ENCODE measurements around the gene HERC2.
"Not testable (repeated sequence)": the region's sequence is repeated elsewhere in the genome, so short reads cannot be mapped to it uniquely, and the experiment has no call there.

Gene HERC2

DNA sequence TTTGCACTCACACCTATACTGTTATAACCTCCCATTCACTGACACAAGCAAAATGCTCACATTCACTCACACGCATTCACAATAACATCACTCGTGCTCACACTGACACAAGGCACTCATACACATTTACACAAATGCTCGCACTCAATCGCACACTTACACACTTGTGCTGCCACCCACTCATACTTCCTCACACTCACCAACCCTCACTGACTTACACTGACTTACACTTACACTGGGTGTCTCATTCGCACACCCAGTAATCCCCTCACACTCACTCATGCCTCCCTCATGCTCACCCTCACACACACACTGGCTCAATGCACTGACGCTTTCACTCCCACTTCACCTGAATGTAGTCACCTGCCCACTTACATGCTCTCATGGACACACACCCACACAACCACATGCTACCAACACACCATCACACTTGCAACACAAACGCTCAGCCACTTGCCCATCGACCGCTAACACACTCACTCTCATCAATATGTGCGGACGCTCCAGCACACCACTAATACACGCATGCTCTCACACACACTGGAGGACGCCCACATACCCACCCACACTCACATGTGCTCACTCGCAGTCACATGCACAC is 104.9 kb downstream of the HERC2 start:
- DNase-seq: not testable (repeated sequence)

DNA sequence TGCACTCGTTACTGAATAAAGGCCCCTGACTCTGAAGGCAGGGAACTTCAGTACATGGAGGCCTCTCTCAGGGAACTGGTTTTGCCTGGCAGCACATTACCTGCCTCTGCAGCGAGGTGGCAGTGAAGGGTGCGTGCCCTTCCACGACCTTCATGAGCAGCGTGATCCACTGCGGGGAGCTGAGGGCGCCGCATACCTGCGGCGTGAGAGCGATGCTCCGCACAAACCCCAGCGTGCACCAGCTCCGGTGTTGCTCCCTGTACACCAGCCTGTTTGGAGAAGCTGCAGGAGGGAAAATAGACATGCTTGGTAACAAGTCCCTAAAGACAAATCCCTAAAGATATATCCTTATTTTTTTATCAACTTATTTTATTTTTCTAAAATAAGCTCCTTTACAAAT is 106.5 kb downstream of the HERC2 start:
- not testable (repeated sequence) for DNase-seq

DNA sequence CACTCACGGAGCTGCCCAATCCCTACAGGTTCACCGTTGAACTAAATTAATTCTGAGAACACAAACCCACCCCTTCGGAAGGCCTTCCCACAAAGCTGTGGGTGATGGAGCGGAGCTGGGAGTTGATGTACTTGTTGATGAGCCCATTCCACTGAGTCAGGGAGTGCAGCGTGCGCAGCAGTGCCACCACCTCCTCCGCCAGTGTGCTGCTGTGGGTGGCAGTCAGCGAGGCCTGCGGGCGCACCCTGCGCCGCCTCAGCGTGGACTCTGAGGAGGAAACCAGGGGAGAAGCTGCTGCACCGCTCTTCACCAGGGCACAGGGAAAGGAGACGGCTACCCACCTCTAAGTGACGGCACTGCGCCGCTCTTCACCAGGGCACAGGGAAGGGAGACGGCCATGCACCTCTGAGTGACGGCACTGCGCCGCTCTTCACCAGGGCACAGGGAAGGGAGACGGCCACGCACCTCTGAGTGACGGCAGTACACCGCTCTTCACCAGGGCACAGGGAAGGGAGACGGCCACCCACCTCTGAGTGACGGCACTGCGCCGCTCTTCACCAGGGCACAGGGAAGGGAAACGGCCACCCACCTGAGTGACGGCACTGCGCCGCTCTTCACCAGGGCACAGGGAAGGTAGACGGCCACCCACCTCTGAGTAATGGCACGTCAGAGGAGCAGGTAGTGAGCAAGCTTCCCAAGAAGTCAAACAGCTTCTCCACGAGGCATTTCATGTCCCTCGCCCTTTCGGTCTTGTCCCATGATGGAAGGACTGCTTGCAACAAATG is 107.8 kb downstream of the HERC2 start:
- not testable (repeated sequence) for DNase-seq

DNA sequence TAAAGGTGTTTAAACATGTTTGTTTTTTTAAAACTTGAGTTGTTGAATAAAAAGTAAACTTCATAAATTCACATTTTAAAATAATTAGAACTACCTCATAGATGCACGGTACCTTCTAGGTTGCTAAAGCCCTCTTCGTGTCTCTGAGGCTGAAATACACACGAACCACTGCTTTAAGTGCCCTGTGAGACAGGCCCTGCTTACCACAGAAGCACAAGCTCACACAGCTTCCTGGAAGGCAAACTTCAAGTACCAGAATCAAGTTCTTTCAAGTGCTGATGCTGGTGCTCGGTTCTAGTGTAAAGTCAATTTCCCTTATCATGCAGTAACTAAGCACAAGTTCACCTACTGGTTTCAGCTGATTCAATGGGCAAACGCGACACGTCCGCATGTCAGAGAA is 108.6 kb downstream of the HERC2 start:
- DNase-seq: not testable (repeated sequence)

DNA sequence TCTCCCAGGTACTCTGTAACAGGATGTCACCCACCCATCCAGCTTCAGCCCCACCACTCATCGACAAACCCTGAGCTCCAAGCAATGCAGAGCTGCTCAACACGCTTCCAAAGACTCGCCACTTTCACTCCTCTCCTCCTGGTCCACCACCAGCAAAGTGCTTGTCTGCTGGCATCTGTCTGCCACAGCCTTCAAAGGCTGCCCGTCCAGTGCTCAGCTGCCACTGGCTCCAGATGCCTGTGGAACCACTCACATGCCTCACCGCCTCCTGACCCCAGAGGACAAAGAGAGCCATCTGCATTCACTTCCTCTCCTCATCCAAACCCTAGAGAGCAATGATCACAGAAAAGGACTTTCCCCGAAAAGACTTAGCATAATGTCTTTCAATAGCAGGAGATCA is 113.4 kb downstream of the HERC2 start:
- DNase-seq: peak; percentile 8

DNA sequence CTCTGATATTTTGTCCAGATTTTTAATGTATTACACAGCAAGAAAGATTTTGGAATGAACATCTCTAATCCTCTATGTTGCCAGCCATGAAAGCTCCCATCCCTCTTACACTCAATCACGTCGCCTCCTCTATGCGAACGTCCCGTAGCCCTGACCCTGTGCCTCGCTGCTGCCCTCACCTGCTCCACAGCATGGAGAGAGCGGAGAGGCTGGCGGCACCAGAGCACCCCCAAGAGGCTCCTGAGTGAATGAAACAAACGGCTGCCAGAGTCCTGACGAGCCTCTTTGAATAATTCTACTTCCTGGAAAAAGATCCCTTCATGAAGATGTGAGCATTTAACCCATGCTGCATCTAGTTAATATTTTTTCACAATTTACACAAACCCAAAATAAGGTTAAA is 116.3 kb downstream of the HERC2 start:
- not testable (repeated sequence) for DNase-seq

DNA sequence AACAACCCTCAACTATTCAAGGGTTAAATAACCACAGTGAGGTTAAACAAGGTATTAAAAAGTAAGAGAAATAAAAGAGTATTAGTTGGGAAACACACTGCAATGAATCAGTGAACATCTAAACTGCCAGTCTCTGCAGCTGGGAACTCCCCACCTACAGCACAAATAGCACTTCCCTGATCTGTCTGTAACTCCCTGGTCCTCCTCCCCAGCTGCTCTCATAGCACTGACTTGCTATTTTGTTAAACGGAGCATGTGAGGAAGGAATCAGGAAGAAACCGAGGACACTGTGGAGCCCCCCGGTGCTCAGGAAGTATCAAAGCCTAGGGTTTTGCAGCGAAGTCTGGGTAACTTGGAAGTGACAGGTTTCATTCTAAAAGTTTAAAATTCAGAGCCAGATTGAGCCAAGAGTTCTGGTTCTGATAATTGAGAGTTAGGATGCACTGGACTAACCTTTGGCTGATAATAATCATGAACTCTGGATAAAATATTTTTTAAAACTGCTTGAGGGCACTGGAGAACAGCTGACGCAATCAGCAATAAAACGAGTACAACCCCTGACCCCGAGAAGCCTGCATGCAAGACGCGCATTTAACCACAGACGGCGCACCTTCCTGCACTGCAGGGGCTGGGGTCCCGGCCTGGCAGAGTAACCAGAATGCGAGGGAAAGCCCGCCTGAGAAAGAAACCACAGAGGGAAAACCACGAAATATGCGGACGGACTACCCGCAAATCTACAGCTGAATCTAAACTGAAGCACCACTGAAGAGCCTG is 118.7 kb downstream of the HERC2 start:
- not testable (repeated sequence) for DNase-seq

DNA sequence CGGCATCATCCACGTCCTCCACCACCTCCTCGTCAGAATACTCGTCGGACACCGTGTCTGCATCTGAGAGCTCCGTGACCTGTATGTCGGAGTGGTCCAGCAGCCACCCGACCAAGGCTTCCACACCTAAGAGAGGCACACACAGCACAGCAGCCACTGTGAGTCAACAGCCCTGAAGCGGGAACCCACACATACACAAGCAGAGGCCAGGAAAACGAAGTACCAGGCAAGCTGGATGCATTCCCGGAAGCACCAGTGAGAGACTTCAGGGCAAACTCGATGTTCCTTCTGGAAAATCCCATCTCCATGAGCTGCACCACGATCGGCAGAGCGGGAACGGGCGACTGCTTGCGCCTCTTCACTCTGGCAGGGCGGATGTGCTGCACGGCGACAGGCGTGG is 119.9 kb downstream of the HERC2 start:
- not testable (repeated sequence) for DNase-seq

DNA sequence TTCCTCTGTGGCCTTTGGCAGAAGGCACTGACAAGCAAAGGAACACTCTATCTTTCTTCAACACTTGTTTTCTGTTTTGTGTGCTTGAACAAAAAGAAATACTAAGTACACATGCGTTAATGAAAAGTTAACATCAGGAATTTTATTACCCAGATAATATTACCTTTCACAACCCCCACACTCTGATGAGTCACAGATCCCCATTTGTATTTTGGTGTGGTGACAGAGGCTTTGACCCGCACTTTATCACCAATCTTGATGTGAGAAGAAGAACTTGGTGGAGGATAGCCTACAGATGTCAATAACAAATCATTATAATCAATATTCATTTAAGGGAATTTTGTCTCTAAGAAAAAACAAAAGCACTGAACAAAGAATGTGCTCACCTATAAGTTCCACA is 123.8 kb downstream of the HERC2 start:
- peak; percentile 67 for DNase-seq

DNA sequence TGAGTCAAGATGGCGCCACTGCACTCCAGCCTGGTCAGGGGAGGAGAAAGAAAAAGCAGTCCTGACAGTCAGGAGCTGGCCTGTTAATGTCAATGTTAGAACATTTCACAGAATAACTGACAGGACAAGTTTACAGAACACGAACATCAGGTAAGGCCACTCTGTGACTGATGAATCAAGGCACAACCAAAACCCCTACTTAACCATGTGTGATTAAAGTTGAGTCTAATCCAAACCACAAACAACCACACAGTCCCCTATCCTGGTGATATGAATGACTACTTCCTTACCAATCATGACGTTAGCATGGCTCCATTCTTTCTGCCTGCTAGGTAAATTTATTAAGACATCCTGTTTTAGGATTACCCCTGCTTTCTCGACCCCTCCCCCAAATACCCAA is 124.3 kb downstream of the HERC2 start:
- not testable (repeated sequence) for DNase-seq

DNA sequence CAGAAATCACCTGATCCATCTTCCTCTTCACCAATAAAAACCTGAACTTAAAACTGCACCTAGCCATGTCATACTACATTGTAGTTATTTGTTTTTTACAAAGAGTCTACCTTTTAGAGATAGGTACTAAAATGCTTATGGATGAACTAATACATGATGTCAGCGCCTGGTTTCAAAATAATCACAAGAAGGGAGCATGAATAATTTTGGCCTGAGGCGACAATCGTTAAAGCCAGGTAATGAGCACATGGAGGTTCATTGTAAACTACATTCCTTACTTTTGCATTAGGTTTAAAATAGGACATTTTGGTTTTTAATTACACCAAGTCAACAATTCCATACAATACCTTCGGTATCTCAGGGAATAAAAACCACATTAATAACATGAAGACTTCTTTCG is 125.4 kb downstream of the HERC2 start:
- DNase-seq: not testable (repeated sequence)

DNA sequence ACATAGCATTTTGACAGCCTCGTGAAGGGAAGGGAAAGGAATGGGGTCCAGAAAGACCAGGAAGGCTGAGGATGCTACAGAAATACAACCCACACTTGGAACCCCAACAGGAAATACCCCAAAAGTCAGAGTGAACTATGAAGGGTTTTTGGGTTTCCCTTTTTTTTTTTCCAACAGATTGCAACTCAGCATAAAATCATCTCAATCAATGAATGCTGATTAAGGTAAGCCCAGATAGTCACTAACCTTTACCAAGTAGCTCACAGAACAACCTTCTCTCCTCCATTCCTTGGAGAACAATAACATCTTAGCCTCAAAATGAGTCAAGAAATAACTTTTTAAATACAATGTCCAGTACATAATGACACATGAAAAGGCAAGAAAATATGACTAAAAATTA is 129.2 kb downstream of the HERC2 start:
- DNase-seq: no peak

DNA sequence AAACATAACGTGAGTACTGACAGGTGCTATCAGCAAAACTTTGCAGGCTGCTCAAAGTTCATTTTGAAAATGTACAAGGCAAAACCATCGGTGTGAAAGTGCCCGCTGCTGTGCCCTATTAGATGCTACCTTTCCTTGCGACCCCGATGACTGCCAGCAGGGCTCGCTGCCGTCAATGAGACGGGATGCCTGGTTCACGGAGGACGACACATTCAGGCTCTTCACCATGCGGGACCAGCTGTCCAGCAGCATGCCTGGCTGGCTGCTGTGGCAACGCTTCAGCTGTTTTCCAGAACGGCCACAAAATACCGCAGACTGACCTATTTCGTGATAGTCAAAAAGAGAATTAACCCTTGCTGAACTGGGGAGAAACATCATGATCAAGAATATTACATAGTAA is 130.1 kb downstream of the HERC2 start:
- no peak for DNase-seq

DNA sequence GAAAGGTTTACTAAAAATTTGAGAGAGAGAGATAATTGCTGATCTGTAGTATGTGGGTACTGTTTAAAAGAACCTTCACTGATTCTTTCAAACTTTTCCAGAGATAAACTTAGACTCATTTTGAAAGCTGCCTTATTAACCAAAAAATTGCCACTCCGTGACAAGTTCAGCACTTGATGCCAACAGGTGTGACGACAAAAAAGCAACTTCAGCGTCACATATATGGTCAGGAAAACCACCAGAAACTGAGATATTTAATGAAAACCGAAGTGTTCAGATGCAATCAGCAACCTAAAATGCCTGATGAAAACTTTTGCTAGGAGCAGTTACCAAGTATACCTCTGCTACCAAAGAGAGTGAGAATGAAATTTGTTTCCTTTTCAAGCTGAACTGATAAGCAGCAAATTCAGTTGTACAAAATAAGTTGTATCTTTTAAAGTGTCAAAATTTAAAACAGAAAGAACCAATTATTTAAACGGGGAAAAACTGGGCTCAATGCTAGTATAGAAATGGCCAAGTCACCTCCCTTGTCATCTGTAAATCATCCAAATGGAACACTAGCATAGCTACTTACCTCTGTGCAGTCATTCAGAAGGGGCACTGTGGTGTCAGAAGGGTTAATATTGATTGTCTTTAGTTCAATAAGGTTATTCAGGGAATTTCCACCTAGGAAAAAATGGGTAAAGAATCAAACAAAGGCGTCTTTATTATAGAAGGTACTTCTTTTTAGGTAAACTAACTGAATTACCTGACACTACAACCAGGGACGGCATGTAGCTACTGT is 131.4 kb downstream of the HERC2 start:
- DNase-seq: no peak

DNA sequence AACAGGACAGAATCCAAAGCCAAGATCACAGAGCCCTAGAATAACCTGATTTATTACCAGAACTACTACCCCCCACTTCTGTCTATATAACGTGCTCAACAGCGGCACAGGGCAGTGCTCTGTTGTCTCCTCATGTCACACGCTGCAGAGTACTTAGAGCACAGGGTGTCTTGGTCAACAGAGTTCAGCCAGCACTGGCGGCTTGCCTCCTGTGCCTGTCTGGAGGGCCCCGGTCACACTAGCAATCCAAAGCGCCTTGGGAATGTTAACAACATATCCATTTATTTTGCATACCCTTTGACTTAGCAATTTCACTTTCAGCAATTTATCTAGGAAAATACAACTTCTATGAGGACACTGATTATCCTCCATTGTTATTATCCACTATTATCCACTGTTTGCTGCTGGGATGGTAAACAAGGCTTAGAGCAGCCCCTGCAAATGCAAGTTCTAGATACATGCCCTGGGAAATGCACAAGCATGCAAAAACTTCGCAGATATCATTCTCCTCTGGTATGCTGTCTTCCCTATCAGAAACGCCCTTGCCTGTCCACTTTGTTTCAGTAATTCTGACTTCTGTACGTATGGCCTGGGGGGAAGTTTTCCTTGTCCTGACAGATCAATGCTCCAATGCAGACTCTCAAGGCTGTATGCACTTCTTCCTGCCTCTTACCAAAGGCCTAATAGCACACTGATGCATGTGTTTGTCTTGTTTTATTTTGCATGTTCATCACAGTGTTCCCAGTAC is 136.7 kb downstream of the HERC2 start:
- DNase-seq: peak; percentile 8

DNA sequence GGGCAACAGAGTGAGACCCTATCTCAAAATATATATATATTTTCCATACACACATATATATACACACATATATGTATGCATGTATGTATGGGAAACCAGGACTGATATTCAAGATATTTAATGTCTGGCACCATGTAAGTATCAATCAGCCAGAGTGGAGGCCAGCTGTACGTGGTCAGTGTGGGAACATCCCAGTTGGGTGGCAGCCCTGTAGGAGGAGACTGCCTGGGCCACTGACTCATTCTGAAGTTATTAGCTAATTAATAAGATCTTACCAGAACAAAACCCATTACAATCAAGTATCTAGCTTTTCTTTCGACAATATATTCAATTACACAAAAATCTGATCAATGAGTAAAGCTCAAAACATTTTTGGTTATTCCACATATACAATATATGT is 137.8 kb downstream of the HERC2 start:
- no peak for DNase-seq

DNA sequence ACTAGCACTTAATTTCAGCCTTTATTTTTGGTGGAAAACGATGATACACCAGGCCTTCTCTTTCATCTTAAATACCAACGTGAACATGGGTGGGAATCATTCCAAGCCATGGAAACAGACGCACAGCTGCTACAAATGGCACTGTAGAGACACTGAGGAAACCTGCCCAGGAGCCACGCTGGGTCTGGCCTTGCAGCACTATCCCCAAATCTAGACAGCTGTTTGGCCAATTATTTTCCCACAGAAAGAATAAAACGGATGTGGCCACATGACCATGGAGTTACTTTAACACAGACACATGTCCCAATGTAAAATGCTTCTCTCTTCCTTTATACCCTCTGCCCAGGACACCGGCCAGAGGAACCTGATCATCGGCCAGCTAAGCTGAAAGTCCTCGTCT is 139.2 kb downstream of the HERC2 start:
- no peak for DNase-seq

DNA sequence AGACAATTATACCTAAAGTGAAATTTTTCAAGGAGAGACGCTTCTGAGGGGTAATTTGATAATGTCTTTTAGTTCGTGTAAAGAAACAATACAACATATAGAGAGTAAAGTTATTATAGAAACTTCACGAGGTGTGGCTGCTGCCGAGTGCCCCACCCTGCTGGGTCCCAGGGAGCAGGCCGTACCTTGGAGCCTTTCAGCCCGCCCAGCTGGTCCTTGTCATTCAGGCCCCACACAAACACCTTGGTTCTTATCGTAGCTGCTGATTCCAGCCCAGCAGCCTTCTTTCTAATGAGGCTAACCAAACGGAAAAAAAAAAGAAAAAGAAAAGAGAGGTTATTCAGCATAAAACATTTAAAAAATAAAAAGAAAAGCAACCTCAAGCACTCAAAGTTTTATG is 139.8 kb downstream of the HERC2 start:
- no peak for DNase-seq

DNA sequence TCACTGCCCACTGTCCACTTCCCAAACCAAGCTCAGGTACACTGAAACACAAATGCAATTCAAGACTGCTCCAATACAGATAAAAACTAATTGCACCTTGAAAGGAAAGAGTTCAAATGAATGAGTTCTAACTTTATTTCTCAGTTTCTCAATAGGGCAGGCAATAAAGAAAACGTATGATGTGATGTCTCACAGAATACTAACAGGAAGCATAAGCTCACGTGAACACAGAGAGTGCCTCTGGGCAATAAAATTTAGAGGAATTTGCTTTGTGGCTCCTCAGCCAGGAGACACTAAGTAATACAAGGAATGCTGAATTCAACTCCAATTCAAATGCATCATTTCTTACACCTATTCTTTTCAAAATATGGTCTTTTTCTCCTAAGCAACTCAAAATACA is 140.6 kb downstream of the HERC2 start:
- no peak for DNase-seq

DNA sequence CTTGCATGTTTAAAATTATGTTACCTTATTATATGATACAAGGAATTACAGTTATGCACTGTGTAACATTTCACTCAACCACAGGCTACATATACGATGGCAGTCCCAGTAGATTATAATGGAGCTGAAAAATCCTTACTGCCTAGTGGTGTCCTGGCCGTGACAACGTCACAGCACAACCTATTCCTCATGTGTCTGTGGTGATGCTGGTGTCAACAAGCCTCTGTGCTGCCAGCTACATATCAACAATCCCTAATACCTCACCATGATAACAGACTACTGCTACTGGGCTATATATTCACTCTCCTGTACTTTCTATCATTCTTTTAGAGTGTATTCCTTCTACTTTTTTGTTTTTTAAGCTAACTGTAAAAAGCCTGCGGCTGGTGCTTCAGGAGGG is 142.7 kb downstream of the HERC2 start:
- no peak for DNase-seq

DNA sequence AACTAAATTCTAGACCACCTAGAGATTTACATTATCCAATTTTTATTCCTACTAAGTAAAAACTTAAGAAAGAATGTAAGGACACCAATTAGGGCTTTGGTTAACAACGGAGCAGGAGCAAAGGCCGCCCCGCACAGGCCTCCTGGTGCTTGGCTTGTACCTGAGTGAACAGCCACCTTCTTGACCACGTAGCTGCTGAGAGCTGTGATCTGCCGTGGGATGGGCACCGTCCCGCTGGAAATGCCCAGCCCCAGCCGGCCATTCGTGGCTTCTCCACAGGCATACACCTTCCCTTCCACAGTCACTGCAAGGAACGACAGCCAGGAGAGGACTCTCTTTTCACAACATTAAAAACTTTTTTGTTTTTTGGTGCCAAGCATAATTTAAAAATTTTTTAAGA is 143.3 kb downstream of the HERC2 start:
- DNase-seq: no peak

DNA sequence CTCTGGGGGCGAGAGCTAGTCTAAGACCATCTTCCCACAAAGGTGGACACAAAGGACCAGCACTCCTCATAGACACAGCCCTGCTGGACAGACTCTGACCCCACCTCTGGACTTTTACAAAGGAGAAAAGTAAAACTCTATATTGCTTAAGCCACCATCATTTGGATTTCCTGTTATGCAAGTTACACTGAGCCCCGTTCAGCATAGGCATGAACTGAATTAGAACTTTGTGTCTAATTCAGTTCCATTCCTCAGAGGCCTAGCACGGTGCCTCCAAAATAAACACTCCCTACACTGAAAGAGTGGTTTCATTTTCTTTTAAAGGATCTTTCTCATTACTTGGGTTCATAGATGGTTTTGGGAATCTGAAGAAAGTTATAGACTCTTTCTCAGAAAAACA is 143.7 kb downstream of the HERC2 start:
- no peak for DNase-seq
